GM18508 (cell line): Measurements from ENCODE around the gene MCAM.

Experiments
- ATAC-seq: cut with Tn5 transposase; IDR thresholded peaks from one replicate; pipeline ENCODE4 v1.9.1; 2021; ENCODE audit warnings: moderate number of reproducible peaks; ENCODE audit not compliant: insufficient read depth, unreplicated experiment

Gene MCAM

DNA sequence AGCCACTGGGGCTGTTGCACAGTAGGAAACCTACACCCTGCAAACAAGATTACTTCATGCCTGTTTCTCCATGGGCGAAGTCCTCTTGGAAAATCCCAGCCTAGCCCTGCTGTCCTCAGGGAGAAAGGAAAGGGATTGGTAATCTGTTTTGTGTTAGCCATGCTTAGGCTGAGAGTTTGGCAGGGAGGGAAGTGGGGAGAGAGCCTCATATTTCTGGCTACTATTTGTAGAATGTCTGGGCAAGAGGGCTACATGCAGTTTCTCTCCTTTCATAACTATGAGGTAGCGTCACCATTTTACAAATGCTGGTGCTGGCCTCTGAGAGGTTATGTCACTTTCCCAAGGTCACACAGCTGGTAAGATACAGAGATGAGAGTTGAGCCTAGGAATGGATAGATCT, 30.3 kb upstream of the MCAM start:
- no peak for ATAC-seq

DNA sequence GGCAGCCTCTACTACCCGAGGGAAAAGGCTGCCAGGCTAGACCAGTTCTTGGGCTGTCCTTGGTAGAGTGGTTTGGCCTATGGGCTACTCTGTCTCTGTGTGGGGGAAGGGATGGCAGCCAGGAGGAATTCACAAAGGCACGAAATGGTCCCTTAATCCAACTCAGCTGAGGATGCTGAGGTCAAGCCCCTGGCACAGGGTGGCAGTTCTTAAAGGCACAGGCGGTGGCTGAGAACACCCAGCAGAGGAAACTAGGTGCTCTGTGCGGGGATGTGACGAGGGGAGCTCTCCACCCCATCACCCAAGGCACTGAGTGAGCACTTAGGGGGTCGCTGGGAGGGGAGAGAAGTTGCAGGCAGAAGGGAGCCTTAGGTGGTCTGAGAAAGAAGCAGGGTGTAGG, 29.7 kb upstream of the MCAM start, which contains the start of gene MFRP:
TSS of gene MFRP (minus strand) at position 101 of the 400 bp plus-strand sequence. CDS start 192 bp downstream, outside the sequence.
- no peak for ATAC-seq

DNA sequence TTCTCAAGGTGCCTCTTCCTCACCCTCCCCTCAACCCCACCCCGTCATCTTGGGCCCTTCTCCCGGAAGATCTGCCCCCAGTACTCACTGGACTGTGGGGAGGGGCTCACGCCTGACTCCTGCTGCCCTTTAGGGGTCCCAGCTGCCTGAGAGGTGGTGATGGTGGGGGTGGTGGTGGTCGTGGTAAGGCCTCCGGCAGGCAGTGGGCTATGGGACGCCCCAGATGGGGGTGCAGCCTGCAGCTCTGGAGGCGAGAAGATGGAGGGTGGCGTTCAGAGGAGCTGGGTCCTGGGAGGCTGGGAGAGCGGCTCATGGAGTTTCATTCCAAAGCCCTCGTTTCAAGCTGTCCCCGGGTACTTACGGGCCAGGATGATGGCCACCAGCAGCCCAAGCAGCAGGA, 28.8 kb upstream of the MCAM start:
- no peak for ATAC-seq

DNA sequence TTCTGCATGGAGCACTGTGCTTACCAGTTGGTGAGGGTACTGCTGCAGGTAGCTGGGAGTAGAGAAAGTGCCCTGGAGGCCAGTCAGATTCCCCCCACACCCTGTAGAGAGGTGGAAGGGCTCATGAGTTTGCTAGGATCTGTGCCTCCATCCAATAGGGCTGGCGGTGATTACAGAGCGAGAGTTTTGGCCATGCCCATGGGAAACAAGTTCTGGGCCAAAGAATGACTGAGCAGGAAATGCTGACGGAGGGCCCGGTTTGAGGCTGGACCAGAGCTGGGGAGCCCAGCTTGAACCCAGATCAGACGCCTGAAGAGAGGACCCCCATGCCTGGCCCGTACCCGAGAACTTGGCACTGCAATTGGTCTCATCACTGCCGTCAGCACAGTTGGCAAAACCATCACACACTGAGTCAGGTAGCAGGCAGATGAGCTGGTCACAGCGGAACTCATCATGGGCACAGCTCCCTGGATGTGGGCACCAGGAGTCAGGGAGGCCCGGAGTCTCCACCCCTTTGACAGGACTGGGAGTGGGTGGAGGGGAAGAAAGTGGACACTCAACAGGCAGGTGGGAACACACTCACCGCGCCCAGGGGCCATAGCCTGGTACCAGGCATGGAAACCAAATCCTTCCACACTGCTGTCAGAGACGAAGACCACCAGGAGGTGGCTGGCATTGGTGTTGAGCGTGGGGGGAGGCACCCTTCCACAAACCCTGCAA, 27.5 kb upstream of the MCAM start:
- ATAC-seq: no peak

DNA sequence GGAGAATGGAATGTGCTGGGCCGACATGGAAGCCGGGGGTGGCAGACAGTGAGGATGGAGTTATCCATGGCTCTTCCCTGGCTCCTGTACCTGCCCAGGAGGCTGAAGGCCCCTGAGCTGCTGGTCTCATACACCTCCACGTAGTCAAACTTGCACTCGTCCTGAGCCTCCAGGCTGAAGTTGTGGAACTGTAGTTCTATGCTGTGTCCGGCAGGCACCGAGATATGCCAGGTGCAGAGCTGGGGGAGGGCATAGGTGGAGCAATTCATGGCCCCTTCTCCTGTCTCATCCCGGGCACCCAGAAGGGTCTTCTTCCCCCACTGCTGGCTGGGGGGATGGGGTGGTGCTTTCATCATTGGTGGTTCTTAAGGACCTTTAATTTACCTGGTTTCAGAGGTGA, 26.8 kb upstream of the MCAM start:
- no peak for ATAC-seq

DNA sequence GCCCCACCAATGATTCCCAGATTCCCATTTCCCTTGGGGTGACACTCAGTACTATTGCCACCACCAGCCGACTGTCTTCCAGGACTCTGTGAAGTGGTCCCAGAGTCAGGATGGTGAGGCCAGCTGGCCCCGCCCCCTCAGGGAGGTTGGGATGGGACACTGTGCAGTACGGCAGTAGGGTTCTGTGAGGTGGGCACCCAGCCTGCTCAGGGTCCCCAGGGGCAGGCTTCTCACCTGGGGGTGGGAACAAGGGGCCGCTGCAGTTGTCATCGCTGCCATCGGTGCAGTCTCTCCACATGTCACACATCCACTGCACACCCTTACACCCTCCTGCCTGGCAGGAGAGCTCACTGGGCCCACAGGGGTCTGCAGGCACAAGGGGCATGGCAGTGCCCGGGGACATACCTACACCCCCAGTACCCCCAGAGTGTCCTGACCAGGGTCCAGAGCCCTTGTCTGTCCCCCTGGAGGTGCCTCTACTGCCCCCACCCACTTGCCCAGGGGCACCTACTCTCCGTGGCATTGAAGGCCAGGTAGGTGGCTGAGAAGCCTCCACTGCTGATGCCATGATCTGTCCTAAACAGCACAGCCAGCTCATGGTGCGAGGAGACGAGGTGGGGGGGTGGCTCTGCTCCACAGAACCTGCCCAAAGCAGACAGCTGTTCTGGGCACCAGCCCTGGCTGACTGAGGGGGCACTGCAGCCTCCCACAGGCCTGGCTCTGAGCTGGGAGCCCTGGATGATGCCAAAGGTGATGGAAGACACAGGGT, 25.6 kb upstream of the MCAM start:
- ATAC-seq: no peak

DNA sequence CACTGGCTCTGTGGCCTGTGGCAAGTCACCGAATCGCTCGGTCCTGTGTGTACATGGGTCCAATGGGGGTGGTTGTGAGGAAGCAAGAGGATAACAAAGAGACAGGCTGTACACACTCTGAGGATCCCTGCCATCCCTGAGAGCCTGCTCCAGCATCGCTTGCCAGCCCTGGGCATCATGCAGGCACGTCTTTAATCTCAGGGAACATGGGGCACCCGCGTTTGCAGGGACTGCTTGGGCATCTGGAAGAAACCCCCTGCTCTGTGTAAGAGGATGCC, 25.0 kb upstream of the MCAM start:
- no peak for ATAC-seq

DNA sequence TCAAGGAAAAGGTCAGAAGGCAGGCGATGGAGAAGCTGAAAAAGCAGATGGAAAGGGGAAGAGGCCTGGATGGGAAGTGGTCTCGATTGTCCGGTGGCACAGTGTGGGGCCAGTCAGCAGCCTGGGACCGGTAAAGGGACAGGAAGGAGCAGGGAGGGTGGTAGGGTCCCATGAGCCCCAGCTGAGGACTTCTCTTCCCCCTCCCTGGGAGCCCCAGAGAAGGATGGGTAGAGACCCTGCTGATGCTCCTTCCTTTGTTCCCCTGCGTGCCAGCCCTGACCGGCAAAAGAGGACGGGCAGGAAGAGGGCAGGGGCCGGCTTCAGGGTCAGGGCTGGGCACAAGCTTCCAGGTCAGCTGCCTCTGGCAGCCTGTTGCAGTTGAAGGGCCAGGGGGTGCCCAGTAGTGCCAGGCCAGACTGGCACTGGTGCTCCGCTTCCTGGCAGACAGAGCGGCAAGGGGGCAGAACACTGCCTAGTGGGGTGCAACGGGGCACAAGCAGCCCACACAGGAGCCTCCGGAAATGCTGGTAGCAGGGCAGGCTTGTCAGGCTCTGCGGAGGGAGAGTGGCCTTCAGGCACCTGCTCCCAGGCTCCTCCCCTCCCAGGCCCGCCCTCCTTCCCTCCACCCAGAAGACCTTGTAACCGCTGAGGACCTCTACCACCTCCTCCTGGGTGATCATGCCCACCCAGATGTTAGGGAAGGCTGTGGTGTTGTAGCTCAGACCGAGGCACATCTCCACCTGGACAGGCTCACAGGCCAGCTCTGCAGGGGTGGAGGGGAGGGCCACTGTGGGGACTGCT, 24.5 kb upstream of the MCAM start:
- ATAC-seq: no peak

DNA sequence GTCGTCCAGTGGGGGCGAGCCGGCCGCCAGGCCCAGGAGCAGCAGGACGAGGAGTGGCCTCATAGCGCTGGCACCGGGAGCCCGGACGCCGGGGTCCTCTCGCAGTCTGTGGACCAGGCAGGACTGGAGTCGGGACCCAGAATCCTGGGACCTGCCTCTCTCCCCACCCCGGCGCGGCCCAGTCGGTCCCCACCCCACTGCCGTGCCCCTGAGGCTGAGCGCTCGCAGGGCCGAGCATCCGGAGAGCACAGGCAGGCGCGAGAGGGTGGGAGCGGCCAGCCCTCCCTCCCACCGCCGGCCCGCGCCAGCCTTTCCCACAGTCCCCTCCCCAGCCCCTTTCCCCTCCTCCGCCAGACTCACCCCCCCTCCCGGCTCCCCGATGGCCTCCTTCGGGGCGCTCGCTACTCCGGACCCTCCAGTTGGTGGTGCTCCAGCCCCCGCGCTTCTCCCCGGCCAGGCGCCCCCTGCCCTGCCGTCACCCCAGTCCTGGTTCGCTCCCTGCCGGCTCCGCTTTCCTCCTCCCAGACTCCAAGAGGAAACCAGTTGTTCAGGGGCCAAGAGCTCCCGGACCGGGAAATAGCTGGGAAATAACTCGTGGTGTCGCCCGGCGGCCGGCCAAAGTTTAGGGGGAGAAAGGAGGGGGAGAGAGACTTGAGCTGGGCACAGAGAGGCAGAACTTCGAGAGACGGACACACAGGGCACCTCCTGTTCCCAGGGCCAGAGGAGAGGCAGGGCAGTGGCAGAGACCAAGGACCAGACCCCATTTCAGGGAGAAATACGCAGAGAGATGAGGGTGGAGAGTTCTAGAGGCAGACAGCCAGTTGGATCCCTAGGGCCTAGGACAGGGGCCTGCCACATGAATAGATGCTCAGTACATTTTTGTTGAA, 23.6 kb upstream of the MCAM start, which contains the start of gene C1QTNF5:
TSS of gene C1QTNF5 (minus strand) at position 549 of the 887 bp plus-strand sequence. CDS start at position 63, 486 bp downstream.
- ATAC-seq: no peak

DNA sequence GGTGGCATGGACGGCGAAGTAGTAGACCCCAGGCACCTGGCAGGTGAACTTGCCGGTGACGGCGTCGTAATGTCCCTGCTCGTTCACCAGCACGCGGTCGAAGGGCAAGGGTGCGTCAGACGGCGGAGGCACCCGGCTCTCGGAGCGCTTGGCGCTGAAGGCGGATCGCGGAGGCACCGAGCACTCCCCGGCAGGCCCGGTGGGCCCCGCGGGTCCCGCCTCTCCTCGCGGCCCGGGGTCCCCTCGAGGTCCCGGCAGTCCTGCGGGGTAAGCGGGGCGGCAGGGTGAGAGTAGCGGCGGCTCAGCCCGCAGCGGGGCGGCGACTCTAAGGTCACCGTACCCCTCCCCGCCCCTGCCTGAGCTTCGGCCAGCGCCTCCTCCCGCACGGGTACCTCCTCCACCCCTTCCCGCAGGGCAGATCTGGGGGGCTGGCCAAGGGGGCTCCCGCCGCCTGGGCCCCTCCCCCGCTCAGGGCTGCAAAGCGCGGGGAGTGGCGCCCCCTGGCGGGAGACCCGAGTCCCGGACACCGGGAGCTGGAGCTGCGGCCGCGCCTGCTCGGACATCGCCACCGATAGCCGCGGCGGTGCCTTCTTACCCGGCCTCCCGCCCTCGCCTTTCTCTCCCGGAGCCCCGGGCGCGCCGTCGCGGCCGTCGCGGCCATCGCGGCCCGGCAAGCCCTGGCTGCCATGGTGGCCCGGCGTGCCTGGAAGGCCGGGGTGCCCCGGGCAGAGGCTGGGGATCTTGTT, 22.8 kb upstream of the MCAM start:
- no peak for ATAC-seq

DNA sequence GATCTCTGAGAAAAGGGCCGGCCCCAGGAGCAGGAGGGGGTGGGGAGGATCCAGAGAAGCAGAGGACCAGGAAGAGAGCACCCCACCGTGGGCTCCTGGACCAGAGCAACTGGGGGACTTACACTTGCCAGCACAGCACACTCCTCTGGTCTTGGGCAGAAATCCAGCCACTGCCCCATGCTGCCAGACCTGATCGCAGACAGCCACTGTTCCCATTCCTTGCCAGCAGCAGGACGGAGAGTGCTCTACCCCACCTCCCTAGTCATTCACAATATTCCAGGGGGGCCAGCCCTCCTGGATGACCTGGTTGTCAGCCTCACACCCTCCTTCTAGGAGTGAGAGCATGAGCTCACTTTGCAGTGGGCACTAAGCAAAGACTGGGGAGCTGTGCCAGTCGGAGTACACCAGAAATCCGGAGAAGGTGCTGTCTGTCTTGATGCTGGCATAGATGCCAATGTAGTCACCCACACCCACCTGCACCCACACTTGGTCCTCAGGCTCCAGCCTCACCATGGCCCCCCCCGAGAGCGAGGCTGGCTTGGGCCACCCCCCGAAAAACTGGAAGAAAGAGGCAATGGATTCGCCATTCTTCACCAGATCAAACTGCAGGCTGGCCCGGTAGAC, 22.1 kb upstream of the MCAM start:
- ATAC-seq: no peak

DNA sequence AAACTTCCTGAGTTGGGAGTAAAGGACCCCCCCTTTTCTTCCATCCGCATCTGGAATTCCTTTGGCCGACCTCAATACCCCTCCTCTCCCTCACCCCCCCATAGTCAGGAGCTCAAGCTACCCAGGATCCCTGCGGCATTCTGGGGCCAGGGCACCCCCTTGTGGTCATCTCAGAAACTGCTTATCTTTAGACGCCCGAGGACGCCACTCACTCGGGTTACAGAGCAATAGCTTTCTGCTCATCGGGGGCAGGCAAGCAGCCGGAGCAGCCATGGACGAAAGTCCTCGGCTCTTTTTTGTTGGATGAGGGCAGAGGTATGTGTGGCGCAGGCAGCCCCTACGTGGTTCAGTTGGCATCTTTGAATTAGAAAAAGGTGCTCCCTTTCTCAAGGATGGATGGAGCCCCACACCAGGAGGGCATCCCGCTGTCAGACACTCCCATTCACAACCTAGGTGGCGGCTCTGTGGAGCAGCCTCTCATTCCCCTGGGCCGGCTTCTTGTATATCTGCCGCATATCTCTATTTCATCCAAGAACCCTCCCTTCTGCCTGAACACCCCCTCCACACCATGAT, 21.5 kb upstream of the MCAM start:
- no peak for ATAC-seq

DNA sequence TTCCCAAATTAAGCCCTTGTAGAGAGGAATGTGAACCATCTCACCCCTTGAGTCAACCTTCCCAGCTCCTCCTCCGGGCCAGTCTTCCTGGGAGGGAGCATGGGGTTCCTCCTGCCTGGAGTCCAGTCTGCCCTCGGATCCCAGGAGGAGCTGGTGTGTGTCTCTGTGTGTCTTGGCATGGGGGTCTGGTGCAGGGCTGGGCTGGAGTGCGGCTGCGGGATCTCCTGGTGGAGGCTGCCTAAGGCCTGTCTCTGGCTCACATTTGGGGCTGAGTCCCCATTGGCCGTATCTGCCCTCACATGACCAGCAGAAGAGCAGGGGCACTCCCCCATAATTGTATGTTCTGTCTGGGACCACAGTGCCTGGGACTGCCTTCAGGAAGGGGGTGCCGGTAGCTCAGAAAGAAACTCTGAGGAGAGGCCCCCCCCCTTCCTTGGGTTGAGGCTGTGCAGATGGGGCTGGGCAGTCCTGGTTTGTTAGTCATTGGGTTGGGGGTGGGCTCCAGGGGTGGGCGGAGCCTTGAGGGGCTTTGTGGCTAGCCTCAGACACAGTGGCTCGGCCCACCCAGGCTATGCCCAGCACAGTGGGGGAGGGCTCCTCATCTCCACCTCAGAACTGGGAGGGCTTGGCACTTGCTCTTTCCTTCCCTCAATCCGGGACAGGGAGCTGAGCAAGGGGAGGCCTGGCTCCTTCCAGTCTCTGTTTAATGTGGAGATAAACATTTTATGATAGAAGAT, 20.8 kb upstream of the MCAM start:
- no peak for ATAC-seq

DNA sequence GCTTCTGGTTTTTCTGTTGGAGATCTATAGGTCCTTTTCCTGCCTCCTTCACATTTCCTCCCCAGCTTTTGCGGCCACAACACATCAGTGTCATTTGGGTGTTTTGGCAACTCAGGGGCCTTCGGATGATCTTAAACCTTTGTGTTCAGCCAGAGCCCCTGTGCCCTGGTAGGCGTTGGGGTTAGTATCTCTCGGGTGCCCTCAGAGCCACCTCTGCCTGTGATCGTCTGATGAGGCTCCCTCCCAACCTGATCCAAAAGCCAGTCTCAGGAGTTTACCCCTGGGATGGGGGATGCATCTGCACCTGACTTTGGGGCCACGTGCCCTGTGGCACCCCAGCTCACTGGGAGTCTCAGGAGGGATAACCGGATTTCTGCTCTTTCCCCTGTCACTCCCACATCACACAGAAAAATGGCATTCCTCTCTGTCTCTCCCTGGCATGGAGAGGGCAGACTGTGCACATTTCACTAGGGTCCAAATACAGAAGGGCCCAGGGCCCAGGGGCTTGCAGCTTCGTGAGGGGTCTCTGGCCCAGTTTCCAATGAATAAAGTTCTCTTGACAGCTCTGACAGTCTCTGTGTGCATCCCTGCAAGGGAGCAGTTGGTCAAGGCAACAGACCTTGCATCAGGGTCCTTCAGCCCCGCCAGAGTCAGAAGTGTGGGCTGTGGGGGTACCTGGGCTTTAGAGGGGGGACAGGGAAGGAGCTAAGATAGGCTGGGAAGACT, 20.0 kb upstream of the MCAM start:
- ATAC-seq: no peak

DNA sequence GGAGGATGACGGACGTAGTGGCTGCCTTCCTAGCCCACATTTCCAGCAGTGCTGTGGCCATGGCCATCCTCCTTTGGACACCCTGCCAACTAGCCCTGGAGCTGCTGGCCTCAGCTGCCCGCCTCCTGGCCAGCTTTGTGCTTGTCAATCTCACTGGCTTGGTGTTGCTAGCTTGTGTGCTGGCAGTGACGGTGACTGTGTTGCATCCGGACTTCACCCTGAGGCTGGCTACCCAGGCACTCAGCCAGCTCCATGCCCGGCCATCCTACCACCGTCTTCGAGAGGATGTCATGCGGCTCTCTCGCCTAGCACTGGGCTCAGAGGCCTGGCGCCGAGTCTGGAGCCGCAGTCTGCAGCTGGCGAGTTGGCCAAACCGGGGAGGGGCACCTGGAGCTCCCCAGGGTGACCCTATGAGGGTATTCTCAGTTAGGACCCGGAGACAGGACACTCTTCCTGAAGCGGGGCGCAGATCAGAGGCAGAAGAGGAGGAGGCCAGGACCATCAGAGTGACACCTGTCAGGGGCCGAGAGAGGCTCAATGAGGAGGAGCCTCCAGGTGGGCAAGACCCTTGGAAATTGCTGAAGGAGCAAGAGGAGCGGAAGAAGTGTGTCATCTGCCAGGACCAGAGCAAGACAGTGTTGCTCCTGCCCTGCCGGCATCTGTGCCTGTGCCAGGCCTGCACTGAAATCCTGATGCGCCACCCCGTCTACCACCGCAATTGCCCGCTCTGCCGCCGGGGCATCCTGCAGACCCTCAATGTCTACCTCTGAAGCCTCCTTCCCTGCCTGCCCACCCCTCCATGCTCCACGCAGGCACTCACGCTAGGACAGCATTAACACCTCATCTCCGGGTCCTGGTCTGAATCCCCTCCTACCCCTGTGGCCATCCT, 19.0 kb upstream of the MCAM start:
- ATAC-seq: no peak

DNA sequence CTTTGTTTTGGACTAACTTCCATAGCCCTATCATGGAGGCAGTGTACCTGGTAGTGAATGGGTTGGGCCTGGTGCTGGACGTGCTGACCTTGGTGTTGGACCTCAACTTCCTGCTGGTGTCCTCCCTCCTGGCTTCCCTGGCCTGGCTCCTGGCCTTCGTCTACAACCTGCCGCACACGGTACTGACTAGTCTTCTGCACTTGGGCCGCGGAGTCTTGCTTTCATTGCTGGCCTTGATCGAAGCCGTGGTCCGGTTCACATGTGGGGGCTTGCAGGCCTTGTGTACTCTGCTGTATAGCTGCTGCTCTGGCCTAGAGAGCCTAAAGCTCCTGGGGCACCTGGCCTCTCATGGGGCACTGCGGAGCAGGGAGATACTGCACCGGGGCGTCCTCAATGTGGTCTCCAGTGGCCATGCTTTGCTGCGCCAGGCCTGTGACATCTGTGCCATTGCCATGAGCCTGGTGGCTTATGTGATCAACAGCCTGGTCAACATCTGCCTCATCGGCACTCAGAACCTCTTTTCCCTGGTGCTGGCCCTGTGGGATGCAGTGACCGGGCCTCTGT, 18.2 kb upstream of the MCAM start:
- ATAC-seq: no peak
